GM23338 (cell line): ENCODE measurements around the gene MEGF11. TPM values are rescaled to one million over a fixed set of nuclear protein-coding genes. Genes with fewer than 3 reads are reported as not detected.
A peak's percentile ranks its signal among the peaks of the same experiment; 100 is the strongest.

ENCODE experiments used
- ATAC-seq: fragments of 200-7000 bp; cut with Tn5 transposase; 3 replicates; pipeline ENCODE4 v1.9.1; 2020
- DNase-seq: peaks from one replicate; pipeline ENCODE4 v3.0.0-alpha.2; 2015; ENCODE audit warnings: low spot score
- H2AFZ ChIP-seq: fragments of 200-600 bp; sonication (generic); 2 replicates; pipeline ENCODE4 v1.8.0; 2016; ENCODE audit warnings: antibody characterized with exemption, mild to moderate bottlenecking, moderate library complexity
- H3F3A ChIP-seq: fragments of 200-600 bp; sonication (generic); replicated peaks from 2 replicates; pipeline ENCODE4 v1.8.0; 2017; ENCODE audit warnings: antibody characterized with exemption, mixed run types, low read depth
- H3K27ac ChIP-seq: fragments of 200-600 bp; sonication (generic); 2 replicates; pipeline ENCODE4 v1.6.1; 2016; ENCODE audit warnings: low read depth
- H3K27me3 ChIP-seq: fragments of 200-600 bp; sonication (generic); 2 replicates; pipeline ENCODE4 v1.8.0; 2016; ENCODE audit warnings: mild to moderate bottlenecking, mixed run types, moderate library complexity; ENCODE audit not compliant: insufficient read depth
- H3K36me3 ChIP-seq: fragments of 200-600 bp; sonication (generic); 2 replicates; pipeline ENCODE4 v1.8.0; 2016; ENCODE audit warnings: mild to moderate bottlenecking; ENCODE audit not compliant: insufficient read depth
- H3K4me1 ChIP-seq: fragments of 200-600 bp; sonication (generic); 2 replicates; pipeline ENCODE4 v1.8.0; 2016; ENCODE audit warnings: mild to moderate bottlenecking, moderate library complexity; ENCODE audit not compliant: insufficient read depth
- H3K4me2 ChIP-seq: fragments of 200-600 bp; sonication (generic); 2 replicates; pipeline ENCODE4 v1.7.1; 2017; ENCODE audit warnings: mixed run types
- H3K4me3 ChIP-seq: fragments of 200-600 bp; sonication (generic); 2 replicates; pipeline ENCODE4 v1.6.1; 2016; ENCODE audit warnings: mixed run types
- H3K79me2 ChIP-seq: fragments of 200-600 bp; sonication (generic); replicated peaks from 2 replicates; pipeline ENCODE4 v1.8.0; 2017; ENCODE audit warnings: mild to moderate bottlenecking; ENCODE audit not compliant: insufficient read depth
- H3K9me2 ChIP-seq: fragments of 200-600 bp; sonication (generic); 2 replicates; pipeline ENCODE4 v1.8.0; 2017; ENCODE audit not compliant: insufficient read depth
- H4K20me1 ChIP-seq: fragments of 200-600 bp; sonication (generic); replicated peaks from 2 replicates; pipeline ENCODE4 v1.8.0; 2017; ENCODE audit warnings: mild to moderate bottlenecking; ENCODE audit not compliant: insufficient read depth
- H3K27ac Mint-ChIP-seq: 2 replicates; pipeline ENCODE4 v1.8.0; 2020; ENCODE audit warnings: inconsistent platforms, mild to moderate bottlenecking, moderate library complexity, mixed read lengths
- H3K27me3 Mint-ChIP-seq: 3 replicates; pipeline ENCODE4 v1.8.0; 2022; ENCODE audit warnings: low read depth, mild to moderate bottlenecking, moderate library complexity, mixed read lengths, inconsistent platforms; ENCODE audit not compliant: insufficient read depth, poor library complexity
- H3K36me3 Mint-ChIP-seq: 3 replicates; pipeline ENCODE4 v1.8.0; 2021; ENCODE audit warnings: low read depth, mild to moderate bottlenecking, inconsistent platforms, moderate library complexity, mixed read lengths
- H3K4me1 Mint-ChIP-seq: 3 replicates; pipeline ENCODE4 v1.8.0; 2020; ENCODE audit warnings: mild to moderate bottlenecking, inconsistent platforms, mixed read lengths
- H3K4me3 Mint-ChIP-seq: 3 replicates; pipeline ENCODE4 v1.8.0; 2021; ENCODE audit warnings: moderate library complexity, mild to moderate bottlenecking, inconsistent platforms, mixed read lengths
- H3K9me3 Mint-ChIP-seq: 3 replicates; pipeline ENCODE4 v1.8.0; 2020; ENCODE audit warnings: moderate library complexity, mild to moderate bottlenecking, inconsistent platforms, mixed read lengths
- EZH2 ChIP-seq: fragments of 200-600 bp; sonication (generic); IDR thresholded peaks from one replicate; pipeline ENCODE4 v1.8.0; 2017; ENCODE audit warnings: antibody characterized with exemption, mild to moderate bottlenecking, low read depth; ENCODE audit not compliant: unreplicated experiment
- EZH2phosphoT487 ChIP-seq: fragments of 200-600 bp; sonication (generic); IDR thresholded peaks from one replicate; pipeline ENCODE4 v1.8.1; 2018; ENCODE audit warnings: antibody characterized with exemption; ENCODE audit not compliant: unreplicated experiment
- JUNB ChIP-seq: IDR thresholded peaks from one replicate; pipeline ENCODE4 v1.6.1; 2016; ENCODE audit warnings: antibody characterized with exemption; ENCODE audit not compliant: unreplicated experiment
- ZNF331 ChIP-seq: fragments of 250-450 bp; sonication (Bioruptor Pico); IDR thresholded peaks from 2 replicates; pipeline ENCODE4 v1.5.0; 2020; ENCODE audit warnings: low read depth, mild to moderate bottlenecking, moderate library complexity
- polyA plus RNA-seq: library from polyadenylated mRNA; unstranded; fragments of >200 nt; fragmentation: Nextera tagmentation; extraction: Ambion mirVana; gene quantifications from 2 replicates; pipeline ENCODE4 v1.2.1, GENCODE V29; 2016
- total RNA-seq: library from RNA; depleted of rRNA; stranded (reverse); fragments of >200 nt; shearing (Covaris generic); gene quantifications from 2 replicates; pipeline ENCODE4 v1.2.3, GENCODE V29; 2014
- TF ChIP-seq, protein P1 (sequence below), 2 experiments: fragments of 200-600 bp in 1 of 2; sonication (generic) in 1 of 2; conservative IDR thresholded peaks; 2 replicates each; pipeline versions ENCODE4 v1.5.1 to v1.6.1; 2016 to 2017; ENCODE audit warnings: antibody characterized with exemption in 2 of 2, low read depth in 2 of 2, mild to moderate bottlenecking in 2 of 2, moderate library complexity in 1 of 2
- TF ChIP-seq, protein P2 (sequence below): fragments of 250-450 bp; sonication (Bioruptor Pico); IDR thresholded peaks from 2 replicates; pipeline ENCODE4 v1.5.0; 2020; ENCODE audit warnings: mild to moderate bottlenecking, moderate library complexity

MEGF11 gene
- total and polyA plus RNA-seq, 2 experiments from 2014 or later, result 1.3 to 1.9 TPM

DNA sequence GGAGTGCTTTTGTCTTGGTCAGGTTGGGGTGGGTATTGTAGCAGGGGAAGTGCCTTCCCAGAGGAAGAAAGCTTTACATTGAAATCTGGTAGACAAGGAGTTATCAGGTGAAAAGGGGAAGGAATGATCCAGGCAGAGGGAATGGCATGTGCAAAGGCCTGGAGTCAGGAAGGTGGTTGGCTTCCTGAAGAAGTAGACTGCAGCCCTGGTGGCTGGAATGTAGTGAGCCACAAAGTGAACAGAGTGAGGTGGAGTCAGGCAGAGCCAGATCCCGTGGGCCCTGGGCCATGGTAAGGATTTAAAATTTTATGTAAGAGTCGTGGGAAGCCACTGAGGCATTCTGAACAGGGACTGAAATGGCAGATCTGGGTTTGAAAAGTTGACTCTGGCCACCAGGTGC is 326.0 kb downstream of the MEGF11 start:
- ATAC-seq, result peak; percentile 71
- H3K36me3 Mint-ChIP-seq, result no peaks in the 10 kb centered on the region

GRCh38 chr15:65926899-65927298 is 326.7 kb downstream of the MEGF11 start:
- Histone ChIP-seq H3K4me1 (no peaks in the 10 kb centered on the region), H3K36me3 (no peaks in the 10 kb centered on the region), H3K27me3 (no peaks in the 10 kb centered on the region), H3F3A (no peaks in the 10 kb centered on the region), H3K9me2 (no peaks in the 10 kb centered on the region), H3K27ac (no peak overlapping the region), H3K79me2 (no peaks in the 10 kb centered on the region), H3K4me3 (no peak overlapping the region), H4K20me1 (no peaks in the 10 kb centered on the region), H3K4me2 (no peak overlapping the region), H2AFZ (no peak overlapping the region)
- Mint-ChIP-seq H3K27ac (no peak overlapping the region), H3K27me3 (peaks cover 5% of the 10 kb centered on the region), H3K9me3 (no peaks in the 10 kb centered on the region), H3K4me3 (no peak overlapping the region), H3K4me1 (peaks cover 14% of the 10 kb centered on the region), H3K36me3 (no peaks in the 10 kb centered on the region)
- TF ChIP-seq ZNF331 (CRISPR knock-in tag), result no peak
- no peak for TF ChIP-seq JUNB
- TF ChIP-seq EZH2, result no peak
- TF ChIP-seq, protein P1, sequence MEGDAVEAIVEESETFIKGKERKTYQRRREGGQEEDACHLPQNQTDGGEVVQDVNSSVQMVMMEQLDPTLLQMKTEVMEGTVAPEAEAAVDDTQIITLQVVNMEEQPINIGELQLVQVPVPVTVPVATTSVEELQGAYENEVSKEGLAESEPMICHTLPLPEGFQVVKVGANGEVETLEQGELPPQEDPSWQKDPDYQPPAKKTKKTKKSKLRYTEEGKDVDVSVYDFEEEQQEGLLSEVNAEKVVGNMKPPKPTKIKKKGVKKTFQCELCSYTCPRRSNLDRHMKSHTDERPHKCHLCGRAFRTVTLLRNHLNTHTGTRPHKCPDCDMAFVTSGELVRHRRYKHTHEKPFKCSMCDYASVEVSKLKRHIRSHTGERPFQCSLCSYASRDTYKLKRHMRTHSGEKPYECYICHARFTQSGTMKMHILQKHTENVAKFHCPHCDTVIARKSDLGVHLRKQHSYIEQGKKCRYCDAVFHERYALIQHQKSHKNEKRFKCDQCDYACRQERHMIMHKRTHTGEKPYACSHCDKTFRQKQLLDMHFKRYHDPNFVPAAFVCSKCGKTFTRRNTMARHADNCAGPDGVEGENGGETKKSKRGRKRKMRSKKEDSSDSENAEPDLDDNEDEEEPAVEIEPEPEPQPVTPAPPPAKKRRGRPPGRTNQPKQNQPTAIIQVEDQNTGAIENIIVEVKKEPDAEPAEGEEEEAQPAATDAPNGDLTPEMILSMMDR (conservative IDR thresholded peaks at IDR 0.05; ENCODE audit: low read depth in 2 of 2), result no peak
- TF ChIP-seq, protein P2, sequence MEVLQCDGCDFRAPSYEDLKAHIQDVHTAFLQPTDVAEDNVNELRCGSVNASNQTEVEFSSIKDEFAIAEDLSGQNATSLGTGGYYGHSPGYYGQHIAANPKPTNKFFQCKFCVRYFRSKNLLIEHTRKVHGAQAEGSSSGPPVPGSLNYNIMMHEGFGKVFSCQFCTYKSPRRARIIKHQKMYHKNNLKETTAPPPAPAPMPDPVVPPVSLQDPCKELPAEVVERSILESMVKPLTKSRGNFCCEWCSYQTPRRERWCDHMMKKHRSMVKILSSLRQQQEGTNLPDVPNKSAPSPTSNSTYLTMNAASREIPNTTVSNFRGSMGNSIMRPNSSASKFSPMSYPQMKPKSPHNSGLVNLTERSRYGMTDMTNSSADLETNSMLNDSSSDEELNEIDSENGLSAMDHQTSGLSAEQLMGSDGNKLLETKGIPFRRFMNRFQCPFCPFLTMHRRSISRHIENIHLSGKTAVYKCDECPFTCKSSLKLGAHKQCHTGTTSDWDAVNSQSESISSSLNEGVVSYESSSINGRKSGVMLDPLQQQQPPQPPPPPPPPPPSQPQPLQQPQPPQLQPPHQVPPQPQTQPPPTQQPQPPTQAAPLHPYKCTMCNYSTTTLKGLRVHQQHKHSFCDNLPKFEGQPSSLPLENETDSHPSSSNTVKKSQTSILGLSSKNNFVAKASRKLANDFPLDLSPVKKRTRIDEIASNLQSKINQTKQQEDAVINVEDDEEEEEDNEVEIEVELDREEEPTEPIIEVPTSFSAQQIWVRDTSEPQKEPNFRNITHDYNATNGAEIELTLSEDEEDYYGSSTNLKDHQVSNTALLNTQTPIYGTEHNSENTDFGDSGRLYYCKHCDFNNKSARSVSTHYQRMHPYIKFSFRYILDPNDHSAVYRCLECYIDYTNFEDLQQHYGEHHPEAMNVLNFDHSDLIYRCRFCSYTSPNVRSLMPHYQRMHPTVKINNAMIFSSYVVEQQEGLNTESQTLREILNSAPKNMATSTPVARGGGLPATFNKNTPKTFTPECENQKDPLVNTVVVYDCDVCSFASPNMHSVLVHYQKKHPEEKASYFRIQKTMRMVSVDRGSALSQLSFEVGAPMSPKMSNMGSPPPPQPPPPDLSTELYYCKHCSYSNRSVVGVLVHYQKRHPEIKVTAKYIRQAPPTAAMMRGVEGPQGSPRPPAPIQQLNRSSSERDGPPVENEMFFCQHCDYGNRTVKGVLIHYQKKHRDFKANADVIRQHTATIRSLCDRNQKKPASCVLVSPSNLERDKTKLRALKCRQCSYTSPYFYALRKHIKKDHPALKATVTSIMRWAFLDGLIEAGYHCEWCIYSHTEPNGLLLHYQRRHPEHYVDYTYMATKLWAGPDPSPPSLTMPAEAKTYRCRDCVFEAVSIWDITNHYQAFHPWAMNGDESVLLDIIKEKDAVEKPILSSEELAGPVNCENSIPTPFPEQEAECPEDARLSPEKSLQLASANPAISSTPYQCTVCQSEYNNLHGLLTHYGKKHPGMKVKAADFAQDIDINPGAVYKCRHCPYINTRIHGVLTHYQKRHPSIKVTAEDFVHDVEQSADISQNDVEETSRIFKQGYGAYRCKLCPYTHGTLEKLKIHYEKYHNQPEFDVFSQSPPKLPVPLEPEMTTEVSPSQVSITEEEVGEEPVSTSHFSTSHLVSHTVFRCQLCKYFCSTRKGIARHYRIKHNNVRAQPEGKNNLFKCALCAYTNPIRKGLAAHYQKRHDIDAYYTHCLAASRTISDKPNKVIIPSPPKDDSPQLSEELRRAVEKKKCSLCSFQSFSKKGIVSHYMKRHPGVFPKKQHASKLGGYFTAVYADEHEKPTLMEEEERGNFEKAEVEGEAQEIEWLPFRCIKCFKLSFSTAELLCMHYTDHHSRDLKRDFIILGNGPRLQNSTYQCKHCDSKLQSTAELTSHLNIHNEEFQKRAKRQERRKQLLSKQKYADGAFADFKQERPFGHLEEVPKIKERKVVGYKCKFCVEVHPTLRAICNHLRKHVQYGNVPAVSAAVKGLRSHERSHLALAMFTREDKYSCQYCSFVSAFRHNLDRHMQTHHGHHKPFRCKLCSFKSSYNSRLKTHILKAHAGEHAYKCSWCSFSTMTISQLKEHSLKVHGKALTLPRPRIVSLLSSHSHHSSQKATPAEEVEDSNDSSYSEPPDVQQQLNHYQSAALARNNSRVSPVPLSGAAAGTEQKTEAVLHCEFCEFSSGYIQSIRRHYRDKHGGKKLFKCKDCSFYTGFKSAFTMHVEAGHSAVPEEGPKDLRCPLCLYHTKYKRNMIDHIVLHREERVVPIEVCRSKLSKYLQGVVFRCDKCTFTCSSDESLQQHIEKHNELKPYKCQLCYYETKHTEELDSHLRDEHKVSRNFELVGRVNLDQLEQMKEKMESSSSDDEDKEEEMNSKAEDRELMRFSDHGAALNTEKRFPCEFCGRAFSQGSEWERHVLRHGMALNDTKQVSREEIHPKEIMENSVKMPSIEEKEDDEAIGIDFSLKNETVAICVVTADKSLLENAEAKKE (CRISPR knock-in tag), result no peak
- DNase-seq (no peak), ATAC-seq (no peak)

More for the DNA sequence above, 326.0 kb downstream of the MEGF11 start:
- Histone ChIP-seq H3K9me2 (no peaks in the 10 kb centered on the region), H3K27me3 (no peaks in the 10 kb centered on the region), H3K27ac (no peak overlapping the region), H2AFZ (no peak overlapping the region), H3F3A (no peaks in the 10 kb centered on the region), H3K36me3 (no peaks in the 10 kb centered on the region), H4K20me1 (no peaks in the 10 kb centered on the region), H3K79me2 (no peaks in the 10 kb centered on the region), H3K4me2 (no peak overlapping the region), H3K4me3 (no peak overlapping the region), H3K4me1 (no peaks in the 10 kb centered on the region)
- no peaks in the 10 kb centered on the region for H3K9me3 Mint-ChIP-seq
- H3K4me3 Mint-ChIP-seq, result no peak overlapping the region
- H3K27me3 Mint-ChIP-seq, result peaks cover 4% of the 10 kb centered on the region
- H3K4me1 Mint-ChIP-seq, result peaks cover 13% of the 10 kb centered on the region
- DNase-seq, result peak; percentile 59
- no peak overlapping the region for H3K27ac Mint-ChIP-seq
- TF ChIP-seq, protein P1 (conservative IDR thresholded peaks at IDR 0.05; ENCODE audit: low read depth in 2 of 2), result peak; percentile 49 to 55
- TF ChIP-seq EZH2phosphoT487, result no peak
